ENCODE data around the gene MYOZ2.

DNA sequence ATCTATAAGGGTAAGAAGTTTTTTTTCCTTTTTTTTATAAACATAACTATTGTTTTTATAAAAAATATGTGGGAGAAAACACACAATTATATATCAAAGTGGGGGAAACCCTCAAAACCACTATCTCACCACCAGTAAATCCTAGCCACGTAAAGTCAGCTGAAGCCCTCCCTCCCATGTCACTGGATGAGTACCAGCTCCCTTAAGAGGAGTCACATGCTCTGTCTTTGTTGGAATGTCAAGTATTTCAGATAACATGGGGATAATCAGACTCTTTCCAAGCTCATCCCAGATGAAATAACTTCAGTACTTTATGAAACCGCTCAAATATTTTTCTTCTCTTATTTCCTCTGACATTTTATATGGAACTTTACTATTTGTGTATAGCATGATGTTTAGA lies 2.4 kb downstream of the MYOZ2 start:
- TF ChIP-seq, protein P1, sequence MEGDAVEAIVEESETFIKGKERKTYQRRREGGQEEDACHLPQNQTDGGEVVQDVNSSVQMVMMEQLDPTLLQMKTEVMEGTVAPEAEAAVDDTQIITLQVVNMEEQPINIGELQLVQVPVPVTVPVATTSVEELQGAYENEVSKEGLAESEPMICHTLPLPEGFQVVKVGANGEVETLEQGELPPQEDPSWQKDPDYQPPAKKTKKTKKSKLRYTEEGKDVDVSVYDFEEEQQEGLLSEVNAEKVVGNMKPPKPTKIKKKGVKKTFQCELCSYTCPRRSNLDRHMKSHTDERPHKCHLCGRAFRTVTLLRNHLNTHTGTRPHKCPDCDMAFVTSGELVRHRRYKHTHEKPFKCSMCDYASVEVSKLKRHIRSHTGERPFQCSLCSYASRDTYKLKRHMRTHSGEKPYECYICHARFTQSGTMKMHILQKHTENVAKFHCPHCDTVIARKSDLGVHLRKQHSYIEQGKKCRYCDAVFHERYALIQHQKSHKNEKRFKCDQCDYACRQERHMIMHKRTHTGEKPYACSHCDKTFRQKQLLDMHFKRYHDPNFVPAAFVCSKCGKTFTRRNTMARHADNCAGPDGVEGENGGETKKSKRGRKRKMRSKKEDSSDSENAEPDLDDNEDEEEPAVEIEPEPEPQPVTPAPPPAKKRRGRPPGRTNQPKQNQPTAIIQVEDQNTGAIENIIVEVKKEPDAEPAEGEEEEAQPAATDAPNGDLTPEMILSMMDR (IDR thresholded peaks at IDR 0.05), result no peak
- no peak for TF ChIP-seq POLR2A (IDR thresholded peaks at IDR 0.05)

Data from lower leg skin (tissue), 3 donors.